ENCODE data around the gene GRID2IP.
"Not testable (repeated sequence)": the region's sequence is repeated elsewhere in the genome, so short reads cannot be mapped to it uniquely, and the experiment has no call there.

The GRID2IP gene

GRCh38 chr7:6489612-6490011 lies 61.6 kb downstream of the GRID2IP start:
- no peak for DNase-seq (ENCODE audit: low read depth, low spot score)

DNA sequence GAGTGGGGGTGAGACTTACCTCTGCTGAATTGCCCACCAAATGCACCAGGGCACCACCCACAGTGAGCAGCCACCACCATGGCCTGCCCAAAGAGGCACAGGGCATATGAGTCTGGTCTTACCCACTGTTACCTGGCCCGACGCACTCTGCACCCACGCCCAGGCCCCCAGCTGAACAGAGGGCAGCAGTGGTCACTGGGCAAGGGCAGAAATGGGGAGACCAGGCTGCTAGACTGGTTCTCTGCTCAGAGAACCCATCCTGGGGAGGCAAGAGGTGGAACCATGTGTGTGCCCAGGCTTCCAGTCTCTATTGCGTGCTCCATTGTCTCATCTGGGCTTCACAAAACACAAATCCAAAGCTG lies 64.1 kb downstream of the GRID2IP start:
- no peak for DNase-seq (ENCODE audit: low read depth, low spot score)

GRCh38 chr7:6486438-6487183 lies 64.7 kb downstream of the GRID2IP start:
- DNase-seq (ENCODE audit: low read depth, low spot score) = no peak

- no peak for DNase-seq (ENCODE audit: low read depth, low spot score)
Measured at GRCh38 chr7:6482743-6483119, 68.5 kb downstream of the GRID2IP start.

GRCh38 chr7:6482307-6482706 lies 69.0 kb downstream of the GRID2IP start:
- no peak for DNase-seq (ENCODE audit: low read depth, low spot score)

DNA sequence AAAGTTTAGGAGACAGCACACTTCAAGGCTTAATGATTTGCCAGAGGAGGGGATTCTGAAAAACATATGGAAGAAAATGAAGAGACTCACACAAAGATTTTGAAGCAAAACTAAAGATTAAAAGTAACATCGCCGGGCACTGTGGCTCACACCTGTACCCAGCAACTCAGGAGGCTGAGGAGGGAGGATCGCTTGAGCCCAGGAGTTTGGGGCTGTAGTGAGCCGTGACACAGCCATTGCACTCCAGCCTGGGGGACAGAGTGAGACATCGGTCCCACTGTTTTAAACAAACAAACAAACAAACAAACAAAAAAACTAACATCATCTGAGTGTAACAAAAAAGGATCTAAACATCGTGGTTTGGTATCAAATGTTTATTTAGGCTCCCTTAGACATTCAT lies 69.8 kb downstream of the GRID2IP start:
- no peak for DNase-seq (ENCODE audit: low read depth, low spot score)

- no peak for DNase-seq (ENCODE audit: low read depth, low spot score)
Measured at GRCh38 chr7:6480323-6480660, 71.0 kb downstream of the GRID2IP start.

DNA sequence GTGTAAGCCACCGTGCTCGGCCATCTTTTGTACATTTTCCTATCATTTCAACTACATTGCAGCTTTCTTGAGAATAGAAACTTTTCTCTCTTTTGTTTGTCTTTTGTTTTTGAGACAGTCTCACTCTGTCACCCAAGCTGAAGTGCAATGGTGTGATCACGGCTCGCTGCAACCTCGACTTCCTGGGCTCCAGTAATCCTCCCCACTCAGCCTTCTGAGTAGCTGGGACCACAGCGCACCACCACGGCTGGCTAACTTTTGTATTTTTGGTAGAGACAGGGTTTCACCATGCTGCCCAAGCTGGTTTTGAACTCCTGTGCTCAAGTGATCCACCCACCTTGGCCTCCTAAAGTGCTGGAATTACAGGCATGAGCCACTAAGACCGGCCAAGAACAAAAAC lies 72.2 kb downstream of the GRID2IP start:
- no peak for DNase-seq (ENCODE audit: low read depth, low spot score)

- no peak for DNase-seq (ENCODE audit: low read depth, low spot score)
Measured at GRCh38 chr7:6478186-6478585, 73.1 kb downstream of the GRID2IP start.

DNA sequence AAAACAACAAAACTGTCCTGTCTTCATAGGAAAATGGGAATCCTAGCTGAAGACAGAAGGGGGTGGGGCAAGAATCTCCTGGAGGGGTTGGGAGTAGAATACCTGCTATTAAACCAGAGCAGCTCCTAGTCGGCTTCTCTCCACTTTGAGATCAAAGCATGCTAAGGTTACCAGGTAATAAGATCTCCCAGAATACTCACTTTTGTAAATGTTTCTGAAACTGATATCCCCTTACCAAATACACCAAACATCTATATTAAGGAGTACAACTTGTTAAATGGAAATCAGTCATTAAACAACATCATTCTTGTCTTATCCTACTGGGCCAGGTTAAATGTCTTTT lies 74.0 kb downstream of the GRID2IP start:
- DNase-seq (ENCODE audit: low read depth, low spot score) = no peak

- DNase-seq (ENCODE audit: low read depth, low spot score) = no peak
Measured at GRCh38 chr7:6476596-6477317, 74.5 kb downstream of the GRID2IP start.

DNA sequence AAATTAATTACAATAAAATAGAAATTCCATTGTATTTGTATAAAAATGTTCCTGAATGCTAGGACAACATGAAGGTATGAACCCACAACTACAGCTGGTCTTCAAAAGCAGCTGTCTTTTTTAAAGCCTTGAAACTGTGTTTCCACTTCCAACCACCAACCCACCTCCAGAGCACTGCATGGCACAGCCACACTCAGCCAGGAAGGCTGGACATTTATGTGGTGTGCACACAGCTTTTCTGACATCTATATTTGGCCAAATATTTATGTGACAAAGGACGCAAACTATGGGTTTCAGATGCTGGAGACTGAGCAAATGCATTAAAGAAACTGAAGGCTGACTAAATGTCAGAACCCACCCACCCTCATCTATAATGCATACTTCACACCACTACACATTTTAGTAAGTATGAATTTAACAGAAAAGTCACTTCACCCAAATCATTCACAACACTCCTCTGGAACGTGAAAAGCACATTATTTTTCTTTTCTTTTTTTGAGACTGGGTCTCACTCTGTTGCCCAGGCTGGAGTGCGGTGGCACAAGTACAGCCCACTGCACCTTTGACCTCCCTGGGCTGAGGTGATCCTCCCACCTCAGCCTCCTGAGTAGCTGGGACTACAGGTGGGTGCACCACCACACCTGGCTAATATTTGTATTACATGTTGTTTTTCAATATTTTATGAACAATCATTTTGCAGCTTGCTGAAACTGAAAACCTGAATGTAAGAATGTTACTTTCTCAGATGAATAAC lies 75.7 kb downstream of the GRID2IP start:
- no peak for DNase-seq (ENCODE audit: low read depth, low spot score)

GRCh38 chr7:6465862-6466261 lies 85.4 kb downstream of the GRID2IP start:
- no peak for DNase-seq (ENCODE audit: low read depth, low spot score)

DNA sequence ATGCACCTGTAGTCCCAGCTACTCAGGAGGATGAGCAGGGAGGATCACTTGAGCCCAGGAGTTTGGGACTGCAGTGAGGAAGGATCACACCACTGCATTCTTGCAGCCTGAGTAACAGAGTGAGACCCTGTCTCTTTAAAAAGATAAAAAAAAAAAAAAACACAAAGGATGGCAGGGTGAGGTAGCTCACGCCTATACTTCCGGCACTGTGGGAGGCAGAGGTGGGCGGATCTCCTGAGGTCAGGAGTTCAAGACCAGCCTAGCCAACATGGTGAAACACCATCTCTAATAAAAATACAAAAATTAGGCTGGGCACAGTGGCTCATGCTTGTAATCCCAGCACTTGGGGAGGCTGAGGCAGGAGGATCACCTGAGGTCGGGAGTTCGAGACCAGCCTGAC lies 87.7 kb downstream of the GRID2IP start:
- not testable (repeated sequence) for DNase-seq (ENCODE audit: low read depth, low spot score)

GRCh38 chr7:6461946-6462550 lies 89.2 kb downstream of the GRID2IP start:
- DNase-seq (ENCODE audit: low read depth, low spot score) = no peak

DNA sequence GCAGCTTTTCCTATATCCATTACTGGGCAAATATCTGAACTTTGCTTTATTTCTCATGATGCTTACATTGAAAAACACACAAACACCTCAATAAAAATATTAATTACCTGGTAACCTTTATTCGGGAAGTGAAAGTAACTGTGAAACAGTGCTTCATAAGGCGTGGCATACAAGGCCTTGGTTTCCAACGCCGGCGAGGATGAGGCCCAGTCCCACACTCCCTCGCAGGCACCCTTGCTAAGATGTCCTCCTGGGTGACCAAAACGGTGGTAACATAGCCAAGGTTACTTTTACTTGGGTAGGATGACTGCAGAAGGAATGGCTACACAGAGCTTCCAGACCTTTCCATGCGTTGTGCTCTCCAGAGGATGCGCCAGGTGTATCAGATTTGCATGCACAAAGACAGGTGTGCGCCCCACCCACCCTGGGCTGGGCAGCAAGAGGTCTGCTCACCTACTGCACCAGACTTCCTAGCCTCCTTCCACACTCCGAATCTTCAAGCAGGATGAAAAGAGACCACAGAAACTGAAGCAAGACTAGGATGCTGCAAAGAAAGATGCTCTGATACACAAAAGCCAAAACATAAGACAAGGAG lies 90.2 kb downstream of the GRID2IP start:
- no peak for DNase-seq (ENCODE audit: low read depth, low spot score)

- DNase-seq (ENCODE audit: low read depth, low spot score) = no peak
Measured at GRCh38 chr7:6460303-6460702, 91.0 kb downstream of the GRID2IP start.

- DNase-seq (ENCODE audit: low read depth, low spot score) = not testable (repeated sequence)
Measured at GRCh38 chr7:6458676-6459075, 92.6 kb downstream of the GRID2IP start.

GRCh38 chr7:6453734-6454133 lies 97.5 kb downstream of the GRID2IP start:
- no peak for DNase-seq (ENCODE audit: low read depth, low spot score)

GRCh38 chr7:6451224-6451705 lies 100.0 kb downstream of the GRID2IP start:
- DNase-seq (ENCODE audit: low read depth, low spot score) = no peak

DNA sequence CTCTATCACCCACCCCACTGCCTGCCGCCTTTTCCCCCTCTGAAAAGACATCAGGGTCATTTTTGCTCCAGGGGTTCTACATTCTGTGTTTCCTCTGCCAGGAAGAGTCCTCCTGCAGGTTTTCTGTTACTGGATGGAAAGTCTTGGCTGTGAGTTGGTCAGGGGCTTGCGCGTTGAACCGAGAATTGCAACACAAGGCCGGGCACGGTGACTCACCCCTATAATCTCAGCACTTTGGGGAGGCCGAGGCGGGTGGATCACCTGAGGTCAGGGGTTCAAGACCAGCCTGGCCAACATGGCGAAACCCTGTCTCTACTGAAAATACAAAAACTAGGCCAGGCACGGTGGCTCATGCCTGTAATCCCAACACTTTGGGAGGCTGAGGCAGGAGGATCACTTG lies 100.7 kb downstream of the GRID2IP start:
- not testable (repeated sequence) for DNase-seq (ENCODE audit: low read depth, low spot score)

DNA sequence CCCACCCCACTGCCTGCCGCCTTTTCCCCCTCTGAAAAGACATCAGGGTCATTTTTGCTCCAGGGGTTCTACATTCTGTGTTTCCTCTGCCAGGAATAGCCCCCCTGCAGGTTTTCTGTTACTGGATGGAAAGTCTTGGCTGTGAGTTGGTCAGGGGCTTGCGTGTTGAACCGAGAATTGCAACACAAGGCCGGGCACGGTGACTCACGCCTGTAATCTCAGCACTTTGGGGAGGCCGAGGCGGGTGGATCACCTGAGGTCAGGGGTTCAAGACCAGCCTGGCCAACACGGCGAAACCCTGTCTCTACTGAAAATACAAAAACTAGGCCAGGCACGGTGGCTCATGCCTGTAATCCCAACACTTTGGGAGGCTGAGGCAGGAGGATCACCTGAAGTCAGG lies 101.4 kb downstream of the GRID2IP start:
- not testable (repeated sequence) for DNase-seq (ENCODE audit: low read depth, low spot score)

Data from activated naive CD8-positive, alpha-beta T cell treated with anti-CD3 and anti-CD28 coated beads, Interleukin-2, amount 50 U/mL, for 16 hours (primary cell).